GM18870 (cell line): Measurements from ENCODE around the gene CYTH4.

Experiments used
- ATAC-seq: cut with Tn5 transposase; IDR thresholded peaks from one replicate; pipeline ENCODE4 v1.9.1; 2021; ENCODE audit warnings: moderate library complexity; ENCODE audit not compliant: unreplicated experiment

The CYTH4 gene

GRCh38 chr22:37288521-37288920 is 6.2 kb downstream of the CYTH4 start:
- no peak for ATAC-seq

GRCh38 chr22:37289156-37289735 is 6.9 kb downstream of the CYTH4 start:
- ATAC-seq: no peak

GRCh38 chr22:37290737-37291136 is 8.4 kb downstream of the CYTH4 start:
- ATAC-seq: no peak

- no peak for ATAC-seq
Measured at GRCh38 chr22:37291559-37292298, 9.4 kb downstream of the CYTH4 start.

GRCh38 chr22:37292641-37293040 is 10.3 kb downstream of the CYTH4 start:
- no peak for ATAC-seq

GRCh38 chr22:37293172-37293571 is 10.9 kb downstream of the CYTH4 start:
- no peak for ATAC-seq

GRCh38 chr22:37294747-37295146 is 12.4 kb downstream of the CYTH4 start:
- ATAC-seq: no peak

GRCh38 chr22:37295213-37295886 is 13.0 kb downstream of the CYTH4 start:
- ATAC-seq: no peak

- no peak for ATAC-seq
Measured at GRCh38 chr22:37295946-37296345, 13.6 kb downstream of the CYTH4 start.

GRCh38 chr22:37298748-37299495 is 16.6 kb downstream of the CYTH4 start:
- ATAC-seq: no peak

- no peak for ATAC-seq
Measured at GRCh38 chr22:37299969-37300509, 17.7 kb downstream of the CYTH4 start.

- no peak for ATAC-seq
Measured at GRCh38 chr22:37300551-37301017, 18.3 kb downstream of the CYTH4 start.

GRCh38 chr22:37301144-37301830 is 19.0 kb downstream of the CYTH4 start:
- ATAC-seq: no peak

GRCh38 chr22:37302674-37303555 is 20.6 kb downstream of the CYTH4 start:
- no peak for ATAC-seq

- no peak for ATAC-seq
Measured at GRCh38 chr22:37303821-37304274, 21.5 kb downstream of the CYTH4 start.

- no peak for ATAC-seq
Measured at GRCh38 chr22:37304595-37305343, 22.5 kb downstream of the CYTH4 start.

GRCh38 chr22:37305887-37306286 is 23.6 kb downstream of the CYTH4 start:
- ATAC-seq: no peak

GRCh38 chr22:37306494-37306829 is 24.2 kb downstream of the CYTH4 start:
- no peak for ATAC-seq
